Naive B cell (primary cell): ENCODE measurements around the gene ATOSB. TPM values are rescaled to one million over a fixed set of nuclear protein-coding genes. Genes with fewer than 3 reads are reported as not detected.

ENCODE experiments used
- polyA plus RNA-seq, 6 donors: library from polyadenylated mRNA; unstranded; fragments of 300-500 nt; fragmentation: Illumina TruSeq; gene quantifications; one replicate each; pipeline ENCODE4 v1.2.3, GENCODE V29; 2021; ENCODE audit warnings: low read depth in 6 of 6

Gene ATOSB
- polyA plus RNA-seq, 6 donors from 2014 or later: 0.10 to 1.6 (median 0.99) TPM

Other genes with a start within 250 kb of the ATOSB start
- gene PHF24, start 157.6 kb downstream of the ATOSB start, polyA plus RNA-seq: not detected
- 1 to 10 TPM in 3 of 6 donors, under 1 TPM in 2, not detected in 1; 0.31 to 1.9 (median 1.4) TPM for gene DNAJB5, start 126.1 kb downstream of the ATOSB start, polyA plus RNA-seq
- 100 to 1,000 TPM; 111 to 159 (median 135) TPM for gene VCP, start 43.2 kb downstream of the ATOSB start, polyA plus RNA-seq
- gene FANCG, start 35.9 kb downstream of the ATOSB start, polyA plus RNA-seq: 10 to 100 TPM in 3 of 6 donors, 1 to 10 TPM in 3; 1.8 to 12.1 (median 10.5) TPM
- 10 to 100 TPM; 24.8 to 31.4 (median 26.9) TPM for gene PIGO, start 19.3 kb downstream of the ATOSB start, polyA plus RNA-seq
- 100 to 1,000 TPM in 3 of 6 donors, 10 to 100 TPM in 3; 82.9 to 215 (median 95.8) TPM for gene STOML2, start 12.7 kb downstream of the ATOSB start, polyA plus RNA-seq
- under 1 TPM in 1 of 6 donors, not detected in 5; 0.12 TPM for gene UNC13B, start 46.1 kb upstream of the ATOSB start, polyA plus RNA-seq